GM23338 (cell line): Measurements from ENCODE around the gene TAS2R19. TPM values are rescaled to one million over a fixed set of nuclear protein-coding genes. Genes with fewer than 3 reads are reported as not detected.
"Not testable (repeated sequence)": the region's sequence is repeated elsewhere in the genome, so short reads cannot be mapped to it uniquely, and the experiment has no call there.

Source experiments
- ATAC-seq: fragments of 200-7000 bp; cut with Tn5 transposase; 3 replicates; pipeline ENCODE4 v1.9.1; 2020
- DNase-seq: peaks from one replicate; pipeline ENCODE4 v3.0.0-alpha.2; 2015; ENCODE audit warnings: low spot score
- H2AFZ ChIP-seq: fragments of 200-600 bp; sonication (generic); 2 replicates; pipeline ENCODE4 v1.8.0; 2016; ENCODE audit warnings: antibody characterized with exemption, mild to moderate bottlenecking, moderate library complexity
- H3F3A ChIP-seq: fragments of 200-600 bp; sonication (generic); replicated peaks from 2 replicates; pipeline ENCODE4 v1.8.0; 2017; ENCODE audit warnings: antibody characterized with exemption, mixed run types, low read depth
- H3K27ac ChIP-seq: fragments of 200-600 bp; sonication (generic); 2 replicates; pipeline ENCODE4 v1.6.1; 2016; ENCODE audit warnings: low read depth
- H3K27me3 ChIP-seq: fragments of 200-600 bp; sonication (generic); 2 replicates; pipeline ENCODE4 v1.8.0; 2016; ENCODE audit warnings: mild to moderate bottlenecking, mixed run types, moderate library complexity; ENCODE audit not compliant: insufficient read depth
- H3K36me3 ChIP-seq: fragments of 200-600 bp; sonication (generic); 2 replicates; pipeline ENCODE4 v1.8.0; 2016; ENCODE audit warnings: mild to moderate bottlenecking; ENCODE audit not compliant: insufficient read depth
- H3K4me1 ChIP-seq: fragments of 200-600 bp; sonication (generic); 2 replicates; pipeline ENCODE4 v1.8.0; 2016; ENCODE audit warnings: mild to moderate bottlenecking, moderate library complexity; ENCODE audit not compliant: insufficient read depth
- H3K4me2 ChIP-seq: fragments of 200-600 bp; sonication (generic); 2 replicates; pipeline ENCODE4 v1.7.1; 2017; ENCODE audit warnings: mixed run types
- H3K4me3 ChIP-seq: fragments of 200-600 bp; sonication (generic); 2 replicates; pipeline ENCODE4 v1.6.1; 2016; ENCODE audit warnings: mixed run types
- H3K79me2 ChIP-seq: fragments of 200-600 bp; sonication (generic); replicated peaks from 2 replicates; pipeline ENCODE4 v1.8.0; 2017; ENCODE audit warnings: mild to moderate bottlenecking; ENCODE audit not compliant: insufficient read depth
- H3K9me2 ChIP-seq: fragments of 200-600 bp; sonication (generic); 2 replicates; pipeline ENCODE4 v1.8.0; 2017; ENCODE audit not compliant: insufficient read depth
- H4K20me1 ChIP-seq: fragments of 200-600 bp; sonication (generic); replicated peaks from 2 replicates; pipeline ENCODE4 v1.8.0; 2017; ENCODE audit warnings: mild to moderate bottlenecking; ENCODE audit not compliant: insufficient read depth
- H3K27ac Mint-ChIP-seq: 2 replicates; pipeline ENCODE4 v1.8.0; 2020; ENCODE audit warnings: inconsistent platforms, mild to moderate bottlenecking, moderate library complexity, mixed read lengths
- H3K27me3 Mint-ChIP-seq: 3 replicates; pipeline ENCODE4 v1.8.0; 2022; ENCODE audit warnings: low read depth, mild to moderate bottlenecking, moderate library complexity, mixed read lengths, inconsistent platforms; ENCODE audit not compliant: insufficient read depth, poor library complexity
- H3K36me3 Mint-ChIP-seq: 3 replicates; pipeline ENCODE4 v1.8.0; 2021; ENCODE audit warnings: low read depth, mild to moderate bottlenecking, inconsistent platforms, moderate library complexity, mixed read lengths
- H3K4me1 Mint-ChIP-seq: 3 replicates; pipeline ENCODE4 v1.8.0; 2020; ENCODE audit warnings: mild to moderate bottlenecking, inconsistent platforms, mixed read lengths
- H3K4me3 Mint-ChIP-seq: 3 replicates; pipeline ENCODE4 v1.8.0; 2021; ENCODE audit warnings: moderate library complexity, mild to moderate bottlenecking, inconsistent platforms, mixed read lengths
- H3K9me3 Mint-ChIP-seq: 3 replicates; pipeline ENCODE4 v1.8.0; 2020; ENCODE audit warnings: moderate library complexity, mild to moderate bottlenecking, inconsistent platforms, mixed read lengths
- EZH2 ChIP-seq: fragments of 200-600 bp; sonication (generic); IDR thresholded peaks from one replicate; pipeline ENCODE4 v1.8.0; 2017; ENCODE audit warnings: antibody characterized with exemption, mild to moderate bottlenecking, low read depth; ENCODE audit not compliant: unreplicated experiment
- POLR2AphosphoS5 ChIP-seq: IDR thresholded peaks from 2 replicates; pipeline ENCODE4 v1.6.1; 2016; ENCODE audit warnings: antibody characterized with exemption, low read depth
- ZNF331 ChIP-seq: fragments of 250-450 bp; sonication (Bioruptor Pico); IDR thresholded peaks from 2 replicates; pipeline ENCODE4 v1.5.0; 2020; ENCODE audit warnings: low read depth, mild to moderate bottlenecking, moderate library complexity
- polyA plus RNA-seq: library from polyadenylated mRNA; unstranded; fragments of >200 nt; fragmentation: Nextera tagmentation; extraction: Ambion mirVana; gene quantifications from 2 replicates; pipeline ENCODE4 v1.2.1, GENCODE V29; 2016
- total RNA-seq: library from RNA; depleted of rRNA; stranded (reverse); fragments of >200 nt; shearing (Covaris generic); gene quantifications from 2 replicates; pipeline ENCODE4 v1.2.3, GENCODE V29; 2014
- TF ChIP-seq, protein P1 (sequence below): fragments of 250-450 bp; sonication (Bioruptor Pico); IDR thresholded peaks from 2 replicates; pipeline ENCODE4 v1.5.0; 2020; ENCODE audit warnings: mild to moderate bottlenecking, moderate library complexity
- TF ChIP-seq, protein P2 (sequence below): IDR thresholded peaks from 2 replicates; pipeline ENCODE4 v1.6.1; 2016; ENCODE audit warnings: antibody characterized with exemption
- TF ChIP-seq, protein P3 (sequence below): IDR thresholded peaks from one replicate; pipeline ENCODE4 v1.6.1; 2018; ENCODE audit warnings: antibody characterized with exemption; ENCODE audit not compliant: unreplicated experiment

TAS2R19 gene
- total and polyA plus RNA-seq, 2 experiments from 2014 or later, result 0.21 to 8.6 TPM

DNA sequence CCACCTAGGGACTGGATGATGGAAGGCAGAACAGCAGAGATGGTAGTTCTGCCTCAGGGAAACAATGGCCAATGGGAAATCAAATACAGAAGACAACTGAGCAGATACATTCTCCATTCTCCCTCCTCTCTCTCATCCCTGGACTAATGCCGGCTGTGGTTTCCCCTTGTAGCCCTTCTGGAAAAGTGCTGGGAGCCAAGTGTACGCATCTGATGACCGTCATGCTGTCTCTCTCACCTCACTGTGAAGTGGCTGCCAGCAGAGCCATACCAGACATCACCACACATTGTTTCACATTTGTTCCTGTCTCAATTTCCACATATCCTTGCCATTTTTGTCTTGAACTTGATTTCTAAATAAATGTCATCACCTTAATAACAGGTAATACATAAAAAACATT lies 36.6 kb upstream of the TAS2R19 start (continued):
- TF ChIP-seq, protein P1, sequence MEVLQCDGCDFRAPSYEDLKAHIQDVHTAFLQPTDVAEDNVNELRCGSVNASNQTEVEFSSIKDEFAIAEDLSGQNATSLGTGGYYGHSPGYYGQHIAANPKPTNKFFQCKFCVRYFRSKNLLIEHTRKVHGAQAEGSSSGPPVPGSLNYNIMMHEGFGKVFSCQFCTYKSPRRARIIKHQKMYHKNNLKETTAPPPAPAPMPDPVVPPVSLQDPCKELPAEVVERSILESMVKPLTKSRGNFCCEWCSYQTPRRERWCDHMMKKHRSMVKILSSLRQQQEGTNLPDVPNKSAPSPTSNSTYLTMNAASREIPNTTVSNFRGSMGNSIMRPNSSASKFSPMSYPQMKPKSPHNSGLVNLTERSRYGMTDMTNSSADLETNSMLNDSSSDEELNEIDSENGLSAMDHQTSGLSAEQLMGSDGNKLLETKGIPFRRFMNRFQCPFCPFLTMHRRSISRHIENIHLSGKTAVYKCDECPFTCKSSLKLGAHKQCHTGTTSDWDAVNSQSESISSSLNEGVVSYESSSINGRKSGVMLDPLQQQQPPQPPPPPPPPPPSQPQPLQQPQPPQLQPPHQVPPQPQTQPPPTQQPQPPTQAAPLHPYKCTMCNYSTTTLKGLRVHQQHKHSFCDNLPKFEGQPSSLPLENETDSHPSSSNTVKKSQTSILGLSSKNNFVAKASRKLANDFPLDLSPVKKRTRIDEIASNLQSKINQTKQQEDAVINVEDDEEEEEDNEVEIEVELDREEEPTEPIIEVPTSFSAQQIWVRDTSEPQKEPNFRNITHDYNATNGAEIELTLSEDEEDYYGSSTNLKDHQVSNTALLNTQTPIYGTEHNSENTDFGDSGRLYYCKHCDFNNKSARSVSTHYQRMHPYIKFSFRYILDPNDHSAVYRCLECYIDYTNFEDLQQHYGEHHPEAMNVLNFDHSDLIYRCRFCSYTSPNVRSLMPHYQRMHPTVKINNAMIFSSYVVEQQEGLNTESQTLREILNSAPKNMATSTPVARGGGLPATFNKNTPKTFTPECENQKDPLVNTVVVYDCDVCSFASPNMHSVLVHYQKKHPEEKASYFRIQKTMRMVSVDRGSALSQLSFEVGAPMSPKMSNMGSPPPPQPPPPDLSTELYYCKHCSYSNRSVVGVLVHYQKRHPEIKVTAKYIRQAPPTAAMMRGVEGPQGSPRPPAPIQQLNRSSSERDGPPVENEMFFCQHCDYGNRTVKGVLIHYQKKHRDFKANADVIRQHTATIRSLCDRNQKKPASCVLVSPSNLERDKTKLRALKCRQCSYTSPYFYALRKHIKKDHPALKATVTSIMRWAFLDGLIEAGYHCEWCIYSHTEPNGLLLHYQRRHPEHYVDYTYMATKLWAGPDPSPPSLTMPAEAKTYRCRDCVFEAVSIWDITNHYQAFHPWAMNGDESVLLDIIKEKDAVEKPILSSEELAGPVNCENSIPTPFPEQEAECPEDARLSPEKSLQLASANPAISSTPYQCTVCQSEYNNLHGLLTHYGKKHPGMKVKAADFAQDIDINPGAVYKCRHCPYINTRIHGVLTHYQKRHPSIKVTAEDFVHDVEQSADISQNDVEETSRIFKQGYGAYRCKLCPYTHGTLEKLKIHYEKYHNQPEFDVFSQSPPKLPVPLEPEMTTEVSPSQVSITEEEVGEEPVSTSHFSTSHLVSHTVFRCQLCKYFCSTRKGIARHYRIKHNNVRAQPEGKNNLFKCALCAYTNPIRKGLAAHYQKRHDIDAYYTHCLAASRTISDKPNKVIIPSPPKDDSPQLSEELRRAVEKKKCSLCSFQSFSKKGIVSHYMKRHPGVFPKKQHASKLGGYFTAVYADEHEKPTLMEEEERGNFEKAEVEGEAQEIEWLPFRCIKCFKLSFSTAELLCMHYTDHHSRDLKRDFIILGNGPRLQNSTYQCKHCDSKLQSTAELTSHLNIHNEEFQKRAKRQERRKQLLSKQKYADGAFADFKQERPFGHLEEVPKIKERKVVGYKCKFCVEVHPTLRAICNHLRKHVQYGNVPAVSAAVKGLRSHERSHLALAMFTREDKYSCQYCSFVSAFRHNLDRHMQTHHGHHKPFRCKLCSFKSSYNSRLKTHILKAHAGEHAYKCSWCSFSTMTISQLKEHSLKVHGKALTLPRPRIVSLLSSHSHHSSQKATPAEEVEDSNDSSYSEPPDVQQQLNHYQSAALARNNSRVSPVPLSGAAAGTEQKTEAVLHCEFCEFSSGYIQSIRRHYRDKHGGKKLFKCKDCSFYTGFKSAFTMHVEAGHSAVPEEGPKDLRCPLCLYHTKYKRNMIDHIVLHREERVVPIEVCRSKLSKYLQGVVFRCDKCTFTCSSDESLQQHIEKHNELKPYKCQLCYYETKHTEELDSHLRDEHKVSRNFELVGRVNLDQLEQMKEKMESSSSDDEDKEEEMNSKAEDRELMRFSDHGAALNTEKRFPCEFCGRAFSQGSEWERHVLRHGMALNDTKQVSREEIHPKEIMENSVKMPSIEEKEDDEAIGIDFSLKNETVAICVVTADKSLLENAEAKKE (CRISPR knock-in tag), result no peak
- TF ChIP-seq, protein P2, sequence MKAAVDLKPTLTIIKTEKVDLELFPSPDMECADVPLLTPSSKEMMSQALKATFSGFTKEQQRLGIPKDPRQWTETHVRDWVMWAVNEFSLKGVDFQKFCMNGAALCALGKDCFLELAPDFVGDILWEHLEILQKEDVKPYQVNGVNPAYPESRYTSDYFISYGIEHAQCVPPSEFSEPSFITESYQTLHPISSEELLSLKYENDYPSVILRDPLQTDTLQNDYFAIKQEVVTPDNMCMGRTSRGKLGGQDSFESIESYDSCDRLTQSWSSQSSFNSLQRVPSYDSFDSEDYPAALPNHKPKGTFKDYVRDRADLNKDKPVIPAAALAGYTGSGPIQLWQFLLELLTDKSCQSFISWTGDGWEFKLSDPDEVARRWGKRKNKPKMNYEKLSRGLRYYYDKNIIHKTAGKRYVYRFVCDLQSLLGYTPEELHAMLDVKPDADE, result no peak

- Mint-ChIP-seq H3K9me3 (peaks cover 34% of the 10 kb centered on the region), H3K4me3 (no peak overlapping the region), H3K4me1 (no peaks in the 10 kb centered on the region), H3K36me3 (peaks cover 43% of the 10 kb centered on the region), H3K27me3 (no peaks in the 10 kb centered on the region), H3K27ac (no peak overlapping the region)
- no peaks in the 10 kb centered on the region for H3K27me3 ChIP-seq
- no peaks in the 10 kb centered on the region; the same call in 1 of the 2 replicates for H3K9me2 ChIP-seq
- no peaks in the 10 kb centered on the region for H4K20me1 ChIP-seq
- DNase-seq (no peak), ATAC-seq (no peak)
- no peaks in the 10 kb centered on the region for H3F3A ChIP-seq
- 0 out of 2 replicates have a peak, but pooled peaks cover 5% of the 10 kb centered on the region for H3K36me3 ChIP-seq
- 0 out of 2 replicates have a peak, but pooled peaks cover 7% of the 10 kb centered on the region for H3K79me2 ChIP-seq
- no peak overlapping the region for H2AFZ ChIP-seq
- no peak overlapping the region for H3K4me2 ChIP-seq
- H3K4me1 ChIP-seq, result no peaks in the 10 kb centered on the region
- H3K27ac ChIP-seq, result no peak overlapping the region
- H3K4me3 ChIP-seq, result no peak overlapping the region
- TF ChIP-seq, protein P3, sequence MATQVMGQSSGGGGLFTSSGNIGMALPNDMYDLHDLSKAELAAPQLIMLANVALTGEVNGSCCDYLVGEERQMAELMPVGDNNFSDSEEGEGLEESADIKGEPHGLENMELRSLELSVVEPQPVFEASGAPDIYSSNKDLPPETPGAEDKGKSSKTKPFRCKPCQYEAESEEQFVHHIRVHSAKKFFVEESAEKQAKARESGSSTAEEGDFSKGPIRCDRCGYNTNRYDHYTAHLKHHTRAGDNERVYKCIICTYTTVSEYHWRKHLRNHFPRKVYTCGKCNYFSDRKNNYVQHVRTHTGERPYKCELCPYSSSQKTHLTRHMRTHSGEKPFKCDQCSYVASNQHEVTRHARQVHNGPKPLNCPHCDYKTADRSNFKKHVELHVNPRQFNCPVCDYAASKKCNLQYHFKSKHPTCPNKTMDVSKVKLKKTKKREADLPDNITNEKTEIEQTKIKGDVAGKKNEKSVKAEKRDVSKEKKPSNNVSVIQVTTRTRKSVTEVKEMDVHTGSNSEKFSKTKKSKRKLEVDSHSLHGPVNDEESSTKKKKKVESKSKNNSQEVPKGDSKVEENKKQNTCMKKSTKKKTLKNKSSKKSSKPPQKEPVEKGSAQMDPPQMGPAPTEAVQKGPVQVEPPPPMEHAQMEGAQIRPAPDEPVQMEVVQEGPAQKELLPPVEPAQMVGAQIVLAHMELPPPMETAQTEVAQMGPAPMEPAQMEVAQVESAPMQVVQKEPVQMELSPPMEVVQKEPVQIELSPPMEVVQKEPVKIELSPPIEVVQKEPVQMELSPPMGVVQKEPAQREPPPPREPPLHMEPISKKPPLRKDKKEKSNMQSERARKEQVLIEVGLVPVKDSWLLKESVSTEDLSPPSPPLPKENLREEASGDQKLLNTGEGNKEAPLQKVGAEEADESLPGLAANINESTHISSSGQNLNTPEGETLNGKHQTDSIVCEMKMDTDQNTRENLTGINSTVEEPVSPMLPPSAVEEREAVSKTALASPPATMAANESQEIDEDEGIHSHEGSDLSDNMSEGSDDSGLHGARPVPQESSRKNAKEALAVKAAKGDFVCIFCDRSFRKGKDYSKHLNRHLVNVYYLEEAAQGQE, result no peak
- TF ChIP-seq EZH2, result no peak
- TF ChIP-seq ZNF331, result no peak
- TF ChIP-seq POLR2AphosphoS5, result no peak
Measured at GRCh38 chr12:11055306-11055705, 32.9 kb upstream of the TAS2R19 start.

- H3K36me3 ChIP-seq, H3K4me2 ChIP-seq, H3K27ac ChIP-seq, H3K9me2 ChIP-seq, H3F3A ChIP-seq, H3K4me3 ChIP-seq, H3K27ac Mint-ChIP-seq, H3K4me3 Mint-ChIP-seq, H3K4me1 Mint-ChIP-seq, H3K79me2 ChIP-seq, H2AFZ ChIP-seq, H4K20me1 ChIP-seq, H3K4me1 ChIP-seq, H3K27me3 Mint-ChIP-seq, H3K27me3 ChIP-seq, ATAC-seq: not testable (repeated sequence)
- DNase-seq, result peak; percentile 17
- peaks cover 61% of the 10 kb centered on the region for H3K36me3 Mint-ChIP-seq
- peaks cover 47% of the 10 kb centered on the region for H3K9me3 Mint-ChIP-seq
Measured at GRCh38 chr12:11049806-11050531, 27.5 kb upstream of the TAS2R19 start.
